ENCODE results near the gene FIBCD1. TPM values are rescaled to one million over a fixed set of nuclear protein-coding genes. Genes with fewer than 3 reads are reported as not detected.

The FIBCD1 gene
- total and polyA plus RNA-seq, 9 of the 15 experiments (the other 6 are each of a cell fraction or from before 2014, with no cell fraction given) = 0.53 to 1.2 (median 0.95) TPM; not detected in 4

DNA sequence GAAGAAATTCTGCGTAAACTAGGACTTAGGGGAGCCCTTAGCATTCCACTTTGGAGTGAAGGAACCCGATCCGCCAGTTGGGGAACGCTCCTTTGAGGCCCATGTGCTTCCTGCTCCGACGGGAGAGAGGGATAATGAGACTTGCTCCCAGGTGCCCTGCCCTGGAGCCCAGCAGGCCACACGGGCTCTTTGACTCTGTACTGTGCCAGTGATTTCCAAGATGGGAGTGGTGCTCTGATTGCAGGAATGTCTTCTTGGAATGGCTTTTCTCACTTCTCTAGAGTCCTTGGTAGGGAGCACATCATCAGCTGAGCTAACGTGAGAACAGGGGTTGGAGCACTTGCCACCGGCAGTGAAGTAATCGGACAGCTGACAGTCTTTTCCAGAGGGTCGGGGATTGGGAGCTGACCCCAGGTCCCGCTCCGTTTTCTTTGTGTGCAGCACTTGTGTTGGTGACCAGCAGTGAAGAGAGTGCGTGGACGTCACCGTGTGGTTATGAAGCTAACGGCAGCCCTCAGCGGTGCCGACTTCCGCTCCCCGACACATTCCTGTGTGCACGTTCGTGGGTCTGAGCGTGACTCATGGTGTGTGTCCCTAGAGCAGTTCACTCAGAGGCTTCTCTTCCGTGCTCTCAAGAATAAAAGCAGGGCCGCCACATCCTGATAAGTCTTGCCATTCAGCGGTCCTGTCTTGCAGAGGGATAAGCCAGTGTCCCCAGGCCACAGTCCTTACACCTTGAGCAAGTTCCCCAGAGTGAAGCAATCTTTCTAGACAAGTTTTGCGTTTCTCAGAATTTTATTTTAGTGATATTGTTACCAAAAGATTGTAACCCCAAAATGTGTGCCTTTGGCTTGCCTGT is 78.4 kb downstream of the FIBCD1 start (continued):
- TF ChIP-seq, protein P1, sequence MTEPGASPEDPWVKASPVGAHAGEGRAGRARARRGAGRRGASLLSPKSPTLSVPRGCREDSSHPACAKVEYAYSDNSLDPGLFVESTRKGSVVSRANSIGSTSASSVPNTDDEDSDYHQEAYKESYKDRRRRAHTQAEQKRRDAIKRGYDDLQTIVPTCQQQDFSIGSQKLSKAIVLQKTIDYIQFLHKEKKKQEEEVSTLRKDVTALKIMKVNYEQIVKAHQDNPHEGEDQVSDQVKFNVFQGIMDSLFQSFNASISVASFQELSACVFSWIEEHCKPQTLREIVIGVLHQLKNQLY (CRISPR knock-in tag; conservative IDR thresholded peaks at IDR 0.05) = peak in 1 of 2 experiments; percentile 56; a peak in 2 of 4 replicates

DNA sequence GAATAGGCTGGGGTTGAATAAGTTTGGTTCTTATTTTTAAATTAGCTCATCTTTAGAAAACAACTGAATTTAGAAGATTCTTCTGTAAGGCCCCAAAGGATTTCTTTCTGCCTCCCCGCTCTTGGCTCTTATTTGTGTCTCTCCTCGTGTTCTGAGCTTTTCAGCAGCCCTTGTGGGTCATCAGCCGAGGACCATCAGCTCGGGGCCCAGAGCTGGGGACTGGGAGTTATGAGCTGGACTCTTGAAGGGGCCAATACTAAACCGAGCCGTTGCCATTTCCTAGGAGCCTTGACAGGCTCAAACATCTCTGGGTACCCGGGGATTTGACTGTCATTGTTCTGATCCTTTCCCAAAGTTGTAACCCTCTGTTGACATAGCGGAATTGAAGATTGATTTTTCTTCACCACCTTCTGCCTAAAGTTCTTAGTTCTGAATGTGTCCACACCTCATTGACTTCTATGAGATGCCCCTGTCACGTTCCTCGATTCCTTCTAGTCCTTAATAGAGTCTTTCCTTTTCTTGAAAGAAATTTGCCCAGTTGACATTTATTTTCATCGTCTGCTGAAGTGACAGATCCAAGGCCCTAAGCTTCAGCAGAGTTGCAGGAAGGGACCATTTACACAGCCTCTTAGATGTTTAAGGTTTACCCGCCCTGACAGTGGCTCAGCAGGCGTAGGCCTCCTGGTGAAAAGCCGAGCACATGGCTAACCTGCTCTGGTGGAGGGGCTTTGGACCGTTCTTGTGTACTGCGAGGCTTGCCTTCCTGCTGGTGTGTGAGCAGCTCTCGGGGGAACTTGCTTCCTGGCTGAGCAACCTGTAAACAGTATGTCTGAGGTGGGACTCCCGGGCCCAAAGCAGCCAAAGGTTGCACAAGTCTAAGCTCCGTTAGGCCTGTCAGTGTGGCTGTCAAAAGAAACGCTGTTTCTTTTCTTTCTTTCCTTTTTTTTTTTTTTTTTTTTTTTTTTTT is 80.0 kb downstream of the FIBCD1 start:
- peaks cover 50% of the 10 kb centered on the region for H4K20me1 ChIP-seq (replicated peaks; ENCODE audit: control insufficient read depth, insufficient read depth, low read length)
- peaks cover 74% of the 10 kb centered on the region for H3K36me3 ChIP-seq (ENCODE audit: control insufficient read depth, insufficient read depth, low read length)
- H3K9me1 ChIP-seq (ENCODE audit: control insufficient read depth, insufficient read depth, low read length) = peaks cover 13% of the 10 kb centered on the region
- no peaks in the 10 kb centered on the region for H3K27me3 ChIP-seq (ENCODE audit: control insufficient read depth in 2 of 2, insufficient read depth in 2 of 2, low read length in 2 of 2)
- peaks cover 10% of the 10 kb centered on the region in 2 experiments for H3K4me1 ChIP-seq (replicated peaks in 1 of 2; ENCODE audit: control insufficient read depth in 2 of 2, insufficient read depth in 2 of 2, low read length in 2 of 2)
- H3K9ac ChIP-seq (ENCODE audit: insufficient read depth in 1 of 2, low read depth in 2 of 2, low read length in 2 of 2) = peak overlapping the region in 1 of 2 experiments; percentile 15; a peak in 2 of 4 replicates
- no peak overlapping the region for H3K4me2 ChIP-seq (ENCODE audit: insufficient read depth, low read length)
- intact Hi-C loops (cut with micrococcal nuclease) (no loop called here), in situ Hi-C loops (cut with MboI) (no loop called here)
- DNase-seq (ENCODE audit: extremely low read depth in 1 of 4, low spot score in 3 of 4) (peak in 1 of 4 experiments; percentile 57), FAIRE-seq (no peak), ATAC-seq (no peak)
- POLR2A ChIA-PET = interaction anchor here (0.6 to 2.4 kb wide), 30 partner anchors 8 to 216 kb away, joined by 3 to 17 read pairs (median 4); partner anchors contain the start of gene ABL1
- WGBS (ENCODE audit: insufficient coverage, low coverage, missing lambda C conversion rate) = 76% methylated on average over 20 of the region's 20 CpGs
- H3K9me3 ChIP-seq (replicated peaks; ENCODE audit: control insufficient read depth, insufficient read depth, low read depth, low read length) = no peaks in the 10 kb centered on the region
- CTCF ChIA-PET (ENCODE audit: low intra/inter-chr PET ratio) = interaction anchor here (0.6 to 15.1 kb wide), 3 partner anchors 11 to 88 kb away, joined by 3 to 636 read pairs (median 4); no protein-coding TSS in a partner anchor
- H3K79me2 ChIP-seq (ENCODE audit: control insufficient read depth, insufficient read depth, low read length) = no peaks in the 10 kb centered on the region
- BruUV-seq (replicated peaks) = no TSS peak
- H2AFZ ChIP-seq (ENCODE audit: low read depth, low read length) = no peak overlapping the region
- no peak overlapping the region for H3K27ac ChIP-seq (ENCODE audit: extremely low read depth, low read depth, low read length)
- no peak overlapping the region for H3K4me3 ChIP-seq
- TF ChIP-seq, protein P2, sequence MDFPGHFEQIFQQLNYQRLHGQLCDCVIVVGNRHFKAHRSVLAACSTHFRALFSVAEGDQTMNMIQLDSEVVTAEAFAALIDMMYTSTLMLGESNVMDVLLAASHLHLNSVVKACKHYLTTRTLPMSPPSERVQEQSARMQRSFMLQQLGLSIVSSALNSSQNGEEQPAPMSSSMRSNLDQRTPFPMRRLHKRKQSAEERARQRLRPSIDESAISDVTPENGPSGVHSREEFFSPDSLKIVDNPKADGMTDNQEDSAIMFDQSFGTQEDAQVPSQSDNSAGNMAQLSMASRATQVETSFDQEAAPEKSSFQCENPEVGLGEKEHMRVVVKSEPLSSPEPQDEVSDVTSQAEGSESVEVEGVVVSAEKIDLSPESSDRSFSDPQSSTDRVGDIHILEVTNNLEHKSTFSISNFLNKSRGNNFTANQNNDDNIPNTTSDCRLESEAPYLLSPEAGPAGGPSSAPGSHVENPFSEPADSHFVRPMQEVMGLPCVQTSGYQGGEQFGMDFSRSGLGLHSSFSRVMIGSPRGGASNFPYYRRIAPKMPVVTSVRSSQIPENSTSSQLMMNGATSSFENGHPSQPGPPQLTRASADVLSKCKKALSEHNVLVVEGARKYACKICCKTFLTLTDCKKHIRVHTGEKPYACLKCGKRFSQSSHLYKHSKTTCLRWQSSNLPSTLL (IDR thresholded peaks at IDR 0.05) = no peak
- no peak for TF ChIP-seq KDM4B (IDR thresholded peaks at IDR 0.05; ENCODE audit: borderline replicate concordance in 2 of 2, low read depth in 1 of 2)
- no peak for TF ChIP-seq L3MBTL2 (IDR thresholded peaks at IDR 0.05)
- TF ChIP-seq KLF16 (IDR thresholded peaks at IDR 0.05) = no peak
- no peak for TF ChIP-seq XRCC4 (IDR thresholded peaks at IDR 0.05; ENCODE audit: extremely low read depth, insufficient read depth, insufficient read length)
- TF ChIP-seq, protein P3, sequence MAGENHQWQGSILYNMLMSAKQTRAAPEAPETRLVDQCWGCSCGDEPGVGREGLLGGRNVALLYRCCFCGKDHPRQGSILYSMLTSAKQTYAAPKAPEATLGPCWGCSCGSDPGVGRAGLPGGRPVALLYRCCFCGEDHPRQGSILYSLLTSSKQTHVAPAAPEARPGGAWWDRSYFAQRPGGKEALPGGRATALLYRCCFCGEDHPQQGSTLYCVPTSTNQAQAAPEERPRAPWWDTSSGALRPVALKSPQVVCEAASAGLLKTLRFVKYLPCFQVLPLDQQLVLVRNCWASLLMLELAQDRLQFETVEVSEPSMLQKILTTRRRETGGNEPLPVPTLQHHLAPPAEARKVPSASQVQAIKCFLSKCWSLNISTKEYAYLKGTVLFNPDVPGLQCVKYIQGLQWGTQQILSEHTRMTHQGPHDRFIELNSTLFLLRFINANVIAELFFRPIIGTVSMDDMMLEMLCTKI (IDR thresholded peaks at IDR 0.05; ENCODE audit: partially characterized antibody) = no peak
- no peak for TF ChIP-seq HNRNPK (IDR thresholded peaks at IDR 0.05; ENCODE audit: low read depth, low read length, poor library complexity, severe bottlenecking)
- no peak for TF ChIP-seq ZNF23 (CRISPR knock-in tag; IDR thresholded peaks at IDR 0.05)
- TF ChIP-seq ILK (tag; IDR thresholded peaks at IDR 0.05; ENCODE audit: borderline replicate concordance, low read depth) = no peak
- no peak for TF ChIP-seq DMBX1 (CRISPR knock-in tag; IDR thresholded peaks at IDR 0.05; ENCODE audit: borderline replicate concordance)
- TF ChIP-seq CBX3 (IDR thresholded peaks at IDR 0.05; ENCODE audit: borderline replicate concordance in 1 of 2, low read length in 2 of 2) = no peak

Data from K562 (cell line).